DOHH2 (cell line): Measurements from ENCODE around the gene PPP1R13B.
A peak's percentile ranks its signal among the peaks of the same experiment; 100 is the strongest.

Source experiments
- H3F3A ChIP-seq: fragments of 200-600 bp; sonication (generic), shearing (Covaris generic); 2 replicates; pipeline ENCODE4 v1.6.0; 2016; ENCODE audit warnings: antibody characterized with exemption, mild to moderate bottlenecking; ENCODE audit not compliant: control insufficient read depth, insufficient read depth
- H3K27ac ChIP-seq: fragments of 200-600 bp; sonication (generic); 2 replicates; pipeline ENCODE4 v1.5.1; 2014; ENCODE audit warnings: low read depth, mild to moderate bottlenecking, low read length, moderate library complexity
- H3K27me3 ChIP-seq: fragments of 200-600 bp; sonication (generic); 2 replicates; pipeline ENCODE4 v1.6.1; 2014; ENCODE audit warnings: mild to moderate bottlenecking, low read length, mixed read lengths; ENCODE audit not compliant: control insufficient read depth
- H3K36me3 ChIP-seq: fragments of 200-600 bp; sonication (generic); 2 replicates; pipeline ENCODE4 v1.6.1; 2014; ENCODE audit warnings: mild to moderate bottlenecking, low read length, moderate library complexity, mixed read lengths; ENCODE audit not compliant: control insufficient read depth
- H3K4me1 ChIP-seq: fragments of 200-600 bp; sonication (generic); 2 replicates; pipeline ENCODE4 v1.6.1; 2014; ENCODE audit warnings: mild to moderate bottlenecking, low read length, mixed read lengths; ENCODE audit not compliant: control insufficient read depth
- H3K4me2 ChIP-seq: fragments of 200-600 bp; sonication (generic); 2 replicates; pipeline ENCODE4 v1.6.0; 2014; ENCODE audit warnings: mild to moderate bottlenecking, low read length, moderate library complexity
- H3K4me3 ChIP-seq: fragments of 200-600 bp; sonication (generic); 2 replicates; pipeline ENCODE4 v1.5.1; 2014; ENCODE audit warnings: mild to moderate bottlenecking, low read length, mixed read lengths
- H3K79me2 ChIP-seq: fragments of 200-600 bp; sonication (generic); 2 replicates; pipeline ENCODE4 v1.6.1; 2014; ENCODE audit warnings: mild to moderate bottlenecking, low read length, mixed read lengths; ENCODE audit not compliant: control insufficient read depth
- H3K9me2 ChIP-seq: fragments of 200-600 bp; sonication (generic); replicated peaks from 2 replicates; pipeline ENCODE4 v1.6.1; 2014; ENCODE audit warnings: mild to moderate bottlenecking, low read length, mixed read lengths; ENCODE audit not compliant: control insufficient read depth
- H3K9me3 ChIP-seq: fragments of 200-600 bp; sonication (generic); 2 replicates; pipeline ENCODE4 v1.6.1; 2014; ENCODE audit warnings: antibody characterized with exemption, low read length, mixed read lengths; ENCODE audit not compliant: control insufficient read depth, insufficient read depth
- H4K20me1 ChIP-seq: fragments of 200-600 bp; sonication (generic); 2 replicates; pipeline ENCODE4 v1.6.0; 2014; ENCODE audit warnings: low read depth, mild to moderate bottlenecking, antibody characterized with exemption, low read length, moderate library complexity; ENCODE audit not compliant: control insufficient read depth, insufficient read depth
- EZH2phosphoT487 ChIP-seq: fragments of 200-600 bp; sonication (generic); IDR thresholded peaks from 2 replicates; pipeline ENCODE4 v1.6.1; 2017; ENCODE audit warnings: borderline replicate concordance, mild to moderate bottlenecking, antibody characterized with exemption, low read length, moderate library complexity, mixed read lengths
- TF ChIP-seq, protein P1 (sequence below): fragments of 200-600 bp; sonication (generic); IDR thresholded peaks from one replicate; pipeline ENCODE4 v1.5.1; 2014; ENCODE audit warnings: antibody characterized with exemption, mild to moderate bottlenecking, low read depth, low read length; ENCODE audit not compliant: poor library complexity, severe bottlenecking

Gene PPP1R13B

DNA sequence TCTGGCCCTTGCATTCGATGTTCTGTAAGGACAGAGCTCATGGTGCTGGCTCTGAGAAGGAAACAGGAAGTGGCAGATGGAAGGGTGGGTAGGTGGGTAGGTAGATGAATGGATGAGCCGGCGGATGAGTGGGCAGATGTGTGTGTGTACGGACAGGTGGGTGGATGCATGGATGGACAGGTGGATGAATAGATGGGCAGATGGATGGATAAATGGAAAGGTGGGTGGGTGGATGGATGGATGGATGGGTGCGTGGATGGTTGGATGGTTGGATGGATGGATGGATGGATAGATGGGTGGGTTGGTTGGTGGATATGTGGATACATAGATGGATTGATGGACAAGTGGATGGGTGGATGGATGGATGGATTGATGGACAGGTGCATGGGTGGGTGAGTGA is 27.6 kb upstream of the PPP1R13B start:
- Histone ChIP-seq H3K9me3 (no peaks in the 10 kb centered on the region), H3K9me2 (no peaks in the 10 kb centered on the region), H3K79me2 (peaks cover 8% of the 10 kb centered on the region), H3K4me1 (peaks cover 21% of the 10 kb centered on the region), H3K27ac (no peak overlapping the region), H3K27me3 (peaks cover 2% of the 10 kb centered on the region), H3K36me3 (no peaks in the 10 kb centered on the region), H4K20me1 (no peaks in the 10 kb centered on the region), H3K4me3 (no peak overlapping the region), H3F3A (no peaks in the 10 kb centered on the region; the same call in 1 of the 2 replicates), H3K4me2 (peak overlapping the region; percentile 16; the same call in 1 of the 2 replicates)
- TF ChIP-seq EZH2phosphoT487 = no peak
- TF ChIP-seq, protein P1, sequence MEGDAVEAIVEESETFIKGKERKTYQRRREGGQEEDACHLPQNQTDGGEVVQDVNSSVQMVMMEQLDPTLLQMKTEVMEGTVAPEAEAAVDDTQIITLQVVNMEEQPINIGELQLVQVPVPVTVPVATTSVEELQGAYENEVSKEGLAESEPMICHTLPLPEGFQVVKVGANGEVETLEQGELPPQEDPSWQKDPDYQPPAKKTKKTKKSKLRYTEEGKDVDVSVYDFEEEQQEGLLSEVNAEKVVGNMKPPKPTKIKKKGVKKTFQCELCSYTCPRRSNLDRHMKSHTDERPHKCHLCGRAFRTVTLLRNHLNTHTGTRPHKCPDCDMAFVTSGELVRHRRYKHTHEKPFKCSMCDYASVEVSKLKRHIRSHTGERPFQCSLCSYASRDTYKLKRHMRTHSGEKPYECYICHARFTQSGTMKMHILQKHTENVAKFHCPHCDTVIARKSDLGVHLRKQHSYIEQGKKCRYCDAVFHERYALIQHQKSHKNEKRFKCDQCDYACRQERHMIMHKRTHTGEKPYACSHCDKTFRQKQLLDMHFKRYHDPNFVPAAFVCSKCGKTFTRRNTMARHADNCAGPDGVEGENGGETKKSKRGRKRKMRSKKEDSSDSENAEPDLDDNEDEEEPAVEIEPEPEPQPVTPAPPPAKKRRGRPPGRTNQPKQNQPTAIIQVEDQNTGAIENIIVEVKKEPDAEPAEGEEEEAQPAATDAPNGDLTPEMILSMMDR = no peak

DNA sequence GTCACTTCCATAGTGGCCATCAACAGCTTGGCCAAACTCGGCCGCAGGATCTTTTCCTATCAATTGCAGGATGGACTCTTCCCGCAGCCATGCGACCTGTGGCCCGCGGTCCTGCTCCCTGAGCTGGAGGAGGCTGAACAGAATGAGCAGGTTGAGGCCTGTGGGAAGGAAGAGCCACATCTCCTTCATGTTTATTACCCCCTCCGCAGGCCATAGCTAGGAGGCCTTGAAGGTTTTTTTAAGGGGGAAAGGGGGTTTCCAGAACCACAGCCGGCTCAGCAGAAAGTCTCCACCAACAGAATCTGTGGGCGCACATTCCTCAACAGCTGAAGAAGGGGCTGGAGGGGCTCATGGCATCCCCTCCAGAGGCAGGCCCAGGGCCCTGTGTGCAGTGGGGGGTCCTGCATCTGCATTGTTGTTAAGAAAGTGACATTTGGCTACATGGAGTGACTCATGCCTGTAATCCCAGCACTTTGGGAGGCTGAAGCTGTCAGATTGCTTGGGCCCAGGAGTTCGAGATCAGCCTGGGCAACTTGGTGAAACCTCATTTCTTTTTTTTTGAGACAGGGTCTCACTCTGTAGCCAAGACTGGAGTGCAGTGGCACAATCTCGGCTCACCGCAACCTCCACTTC is 25.2 kb upstream of the PPP1R13B start:
- Histone ChIP-seq H3K79me2 (peaks cover 8% of the 10 kb centered on the region), H3F3A (no peaks in the 10 kb centered on the region; the same call in 1 of the 2 replicates), H3K4me2 (peak overlapping the region; percentile 88), H3K27me3 (no peaks in the 10 kb centered on the region), H3K4me3 (peak overlapping the region; percentile 91), H3K9me2 (no peaks in the 10 kb centered on the region), H3K36me3 (no peaks in the 10 kb centered on the region), H3K27ac (no peak overlapping the region), H3K9me3 (no peaks in the 10 kb centered on the region), H3K4me1 (peaks cover 19% of the 10 kb centered on the region), H4K20me1 (no peaks in the 10 kb centered on the region)
- TF ChIP-seq EZH2phosphoT487 = no peak
- TF ChIP-seq, protein P1 = no peak

DNA sequence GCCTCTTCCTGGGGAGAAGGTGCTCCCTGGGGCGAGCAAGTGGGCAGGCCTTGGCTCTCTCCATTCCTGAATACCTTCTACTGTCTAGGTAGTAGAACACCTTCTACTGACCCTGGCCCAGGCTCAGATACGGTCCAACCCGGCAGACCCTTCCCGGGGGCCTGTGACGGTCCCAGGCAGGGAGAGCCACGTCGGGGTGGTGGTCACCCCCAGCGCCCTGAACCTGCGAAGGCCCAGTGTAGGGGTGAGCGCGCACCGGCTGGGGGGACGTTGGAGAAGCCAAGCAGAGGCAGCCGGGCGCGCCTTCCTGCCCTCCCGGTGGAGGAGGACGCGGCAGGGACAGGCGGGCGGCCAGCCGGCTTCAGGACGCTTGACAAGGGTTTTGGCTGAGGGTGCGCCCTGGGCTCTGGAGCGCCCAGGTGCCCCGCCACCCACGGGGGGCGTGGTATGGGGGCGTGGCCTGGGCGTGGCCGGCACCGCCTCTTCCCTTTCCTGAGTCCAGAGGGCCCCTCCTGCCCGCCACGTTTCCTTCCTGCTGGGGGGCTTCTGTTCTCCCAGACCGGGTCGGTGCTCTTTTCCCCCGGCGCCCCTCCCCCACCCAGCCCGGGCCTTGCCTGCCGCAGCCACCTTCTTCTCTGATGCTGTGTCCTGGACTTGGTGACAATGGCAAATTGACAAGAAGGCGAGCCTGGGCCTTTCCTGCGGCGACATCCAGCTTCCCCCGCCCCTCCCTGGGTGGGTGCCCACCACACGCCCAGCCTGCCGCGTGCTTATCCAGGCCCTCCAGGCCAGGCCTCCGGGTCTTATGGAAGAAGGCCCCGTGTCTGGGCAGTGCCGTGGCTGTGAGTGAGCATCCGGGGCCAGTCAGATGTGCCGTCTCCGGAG is 24.5 kb upstream of the PPP1R13B start:
- peak overlapping the region; percentile 91 for H3K4me3 ChIP-seq
- no peaks in the 10 kb centered on the region; the same call in 1 of the 2 replicates for H3F3A ChIP-seq
- peaks cover 19% of the 10 kb centered on the region for H3K4me1 ChIP-seq
- no peak for TF ChIP-seq EZH2phosphoT487
- TF ChIP-seq, protein P1 = no peak
- H3K9me3 ChIP-seq = no peaks in the 10 kb centered on the region
- H3K27me3 ChIP-seq = no peaks in the 10 kb centered on the region
- H3K79me2 ChIP-seq = peaks cover 8% of the 10 kb centered on the region
- no peak overlapping the region for H3K27ac ChIP-seq
- H4K20me1 ChIP-seq = no peaks in the 10 kb centered on the region
- no peaks in the 10 kb centered on the region for H3K9me2 ChIP-seq
- peak overlapping the region; percentile 88 for H3K4me2 ChIP-seq
- no peaks in the 10 kb centered on the region for H3K36me3 ChIP-seq
